MM.1S (cell line): Measurements from ENCODE around the gene TLR6.
"Not testable (repeated sequence)": the region's sequence is repeated elsewhere in the genome, so short reads cannot be mapped to it uniquely, and the experiment has no call there.

ENCODE experiments used
- DNase-seq: peaks from one replicate; pipeline ENCODE4 v3.0.0-alpha.2; 2015
- H2AFZ ChIP-seq: fragments of 300-600 bp; sonication (generic); 2 replicates; pipeline ENCODE4 v1.6.0; 2016; ENCODE audit warnings: antibody characterized with exemption, low read length
- H3F3A ChIP-seq: fragments of 300-600 bp; sonication (generic); 2 replicates; pipeline ENCODE4 v1.6.1; 2016; ENCODE audit warnings: mild to moderate bottlenecking, antibody characterized with exemption, low read length, moderate library complexity, mixed read lengths; ENCODE audit not compliant: insufficient read depth
- H3K27ac ChIP-seq: fragments of 300-600 bp; sonication (generic); 2 replicates; pipeline ENCODE4 v1.5.1; 2016; ENCODE audit warnings: mild to moderate bottlenecking, low read length
- H3K27me3 ChIP-seq: fragments of 300-600 bp; sonication (generic); replicated peaks from 2 replicates; pipeline ENCODE4 v1.6.0; 2016; ENCODE audit warnings: low read length; ENCODE audit not compliant: insufficient read depth
- H3K36me3 ChIP-seq: fragments of 300-600 bp; sonication (generic); replicated peaks from 2 replicates; pipeline ENCODE4 v1.6.1; 2016; ENCODE audit warnings: mild to moderate bottlenecking, low read length, mixed read lengths; ENCODE audit not compliant: insufficient read depth
- H3K4me1 ChIP-seq: fragments of 300-600 bp; sonication (generic); 2 replicates; pipeline ENCODE4 v1.6.1; 2016; ENCODE audit warnings: low read length, mixed read lengths
- H3K4me2 ChIP-seq: fragments of 300-600 bp; sonication (generic); 2 replicates; pipeline ENCODE4 v1.6.0; 2016; ENCODE audit warnings: low read depth, low read length
- H3K4me3 ChIP-seq: fragments of 300-600 bp; sonication (generic); 2 replicates; pipeline ENCODE4 v1.5.1; 2016; ENCODE audit warnings: low read length, mixed read lengths
- H3K79me2 ChIP-seq: fragments of 300-600 bp; sonication (generic); 2 replicates; pipeline ENCODE4 v1.6.1; 2016; ENCODE audit warnings: mixed run types, low read length, mixed read lengths
- H3K9ac ChIP-seq: fragments of 300-600 bp; sonication (generic); 2 replicates; pipeline ENCODE4 v1.6.1; 2016; ENCODE audit warnings: low read length, mixed read lengths
- H3K9me2 ChIP-seq: fragments of 300-600 bp; sonication (generic); replicated peaks from 2 replicates; pipeline ENCODE4 v1.6.1; 2016; ENCODE audit warnings: mild to moderate bottlenecking, low read length, mixed read lengths; ENCODE audit not compliant: insufficient read depth
- H3K9me3 ChIP-seq: fragments of 300-600 bp; sonication (generic); replicated peaks from 2 replicates; pipeline ENCODE4 v1.6.1; 2016; ENCODE audit warnings: mild to moderate bottlenecking, low read length, mixed read lengths; ENCODE audit not compliant: insufficient read depth
- H4K20me1 ChIP-seq: fragments of 300-600 bp; sonication (generic); 2 replicates; pipeline ENCODE4 v1.6.1; 2016; ENCODE audit warnings: mild to moderate bottlenecking, low read length, moderate library complexity, mixed read lengths; ENCODE audit not compliant: insufficient read depth
- EZH2 ChIP-seq: fragments of 300-600 bp; sonication (generic); optimal IDR thresholded peaks from 2 replicates; pipeline ENCODE3; 2017; ENCODE audit warnings: low read depth, mild to moderate bottlenecking, antibody characterized with exemption, low read length, mixed read lengths
- EZH2phosphoT487 ChIP-seq: fragments of 300-600 bp; sonication (generic); IDR thresholded peaks from 2 replicates; pipeline ENCODE4 v1.6.1; 2018; ENCODE audit warnings: antibody characterized with exemption, low read length
- TF ChIP-seq, protein P1 (sequence below): fragments of 300-600 bp; sonication (generic); IDR thresholded peaks from 2 replicates; pipeline ENCODE4 v1.5.1; 2016; ENCODE audit warnings: antibody characterized with exemption, low read length, mixed read lengths

TLR6 gene

DNA sequence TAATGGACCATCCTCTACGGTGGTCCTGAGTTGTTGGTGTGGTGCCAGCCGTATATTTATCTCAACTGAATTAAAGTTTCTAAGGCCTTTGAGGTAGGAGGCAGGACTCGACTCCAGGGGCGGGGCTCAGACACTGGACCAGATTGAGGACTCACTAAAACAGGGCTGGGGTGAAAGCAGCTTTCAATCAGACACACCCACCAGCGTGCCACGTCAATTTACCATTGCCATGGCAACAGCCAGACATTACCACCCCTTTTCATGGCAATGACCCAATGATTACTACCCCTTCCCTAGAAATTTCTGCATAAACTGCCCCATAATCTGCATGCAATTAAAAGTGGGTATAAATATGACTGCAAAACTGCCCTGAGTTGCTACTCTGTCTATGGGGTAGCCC, 45.3 kb downstream of the TLR6 start:
- Histone ChIP-seq H3F3A (no peaks in the 10 kb centered on the region), H2AFZ (no peak overlapping the region), H3K4me2 (no peak overlapping the region), H3K27ac (no peak overlapping the region), H3K4me3 (no peak overlapping the region), H3K9me2 (no peaks in the 10 kb centered on the region), H3K27me3 (no peaks in the 10 kb centered on the region), H3K79me2 (no peaks in the 10 kb centered on the region), H3K36me3 (no peaks in the 10 kb centered on the region), H3K9ac (no peak overlapping the region), H4K20me1 (no peaks in the 10 kb centered on the region), H3K4me1 (no peaks in the 10 kb centered on the region), H3K9me3 (no peaks in the 10 kb centered on the region)
- no peak for DNase-seq
- TF ChIP-seq, protein P1, sequence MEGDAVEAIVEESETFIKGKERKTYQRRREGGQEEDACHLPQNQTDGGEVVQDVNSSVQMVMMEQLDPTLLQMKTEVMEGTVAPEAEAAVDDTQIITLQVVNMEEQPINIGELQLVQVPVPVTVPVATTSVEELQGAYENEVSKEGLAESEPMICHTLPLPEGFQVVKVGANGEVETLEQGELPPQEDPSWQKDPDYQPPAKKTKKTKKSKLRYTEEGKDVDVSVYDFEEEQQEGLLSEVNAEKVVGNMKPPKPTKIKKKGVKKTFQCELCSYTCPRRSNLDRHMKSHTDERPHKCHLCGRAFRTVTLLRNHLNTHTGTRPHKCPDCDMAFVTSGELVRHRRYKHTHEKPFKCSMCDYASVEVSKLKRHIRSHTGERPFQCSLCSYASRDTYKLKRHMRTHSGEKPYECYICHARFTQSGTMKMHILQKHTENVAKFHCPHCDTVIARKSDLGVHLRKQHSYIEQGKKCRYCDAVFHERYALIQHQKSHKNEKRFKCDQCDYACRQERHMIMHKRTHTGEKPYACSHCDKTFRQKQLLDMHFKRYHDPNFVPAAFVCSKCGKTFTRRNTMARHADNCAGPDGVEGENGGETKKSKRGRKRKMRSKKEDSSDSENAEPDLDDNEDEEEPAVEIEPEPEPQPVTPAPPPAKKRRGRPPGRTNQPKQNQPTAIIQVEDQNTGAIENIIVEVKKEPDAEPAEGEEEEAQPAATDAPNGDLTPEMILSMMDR: no peak
- TF ChIP-seq EZH2 (no peak), EZH2phosphoT487 (no peak)

DNA sequence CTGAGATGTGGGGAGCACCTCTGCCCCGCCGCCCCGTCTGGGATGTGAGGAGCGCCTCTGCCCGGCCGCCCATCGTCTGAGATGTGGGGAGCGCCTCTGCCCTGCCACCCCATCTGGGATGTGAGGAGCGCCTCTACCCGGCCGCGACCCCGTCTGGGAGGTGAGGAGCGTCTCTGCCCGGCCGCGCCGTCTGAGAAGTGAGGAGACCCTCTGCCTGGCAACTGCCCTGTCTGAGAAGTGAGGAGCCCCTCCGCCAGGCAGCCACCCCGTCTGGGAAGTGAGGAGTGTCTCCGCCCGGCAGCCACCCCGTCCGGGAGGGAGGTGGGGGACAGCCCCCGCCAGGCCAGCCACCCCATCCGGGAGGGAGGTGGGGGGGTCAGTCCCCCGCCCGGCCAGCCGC, 49.2 kb downstream of the TLR6 start:
- H3K79me2 ChIP-seq, H3K4me2 ChIP-seq, H3K27me3 ChIP-seq, H3K36me3 ChIP-seq, H3K9me2 ChIP-seq, H3K9ac ChIP-seq, DNase-seq, H3K4me3 ChIP-seq, H2AFZ ChIP-seq, H3K9me3 ChIP-seq, H3K27ac ChIP-seq, H4K20me1 ChIP-seq: not testable (repeated sequence)
- peaks cover 13% of the 10 kb centered on the region for H3K4me1 ChIP-seq
- H3F3A ChIP-seq: peaks cover 27% of the 10 kb centered on the region

GRCh38 chr4:38806251-38806650, 50.4 kb downstream of the TLR6 start:
- not testable (repeated sequence) for H3K9me3 ChIP-seq, H3K79me2 ChIP-seq, H3K36me3 ChIP-seq, H3K4me3 ChIP-seq, H2AFZ ChIP-seq, H3K27me3 ChIP-seq, DNase-seq, H3K9me2 ChIP-seq, H4K20me1 ChIP-seq
- Histone ChIP-seq H3K4me1 (peaks cover 13% of the 10 kb centered on the region), H3K9ac (peak overlapping the region; percentile 64), H3K27ac (peak overlapping the region; percentile 91), H3F3A (peaks cover 27% of the 10 kb centered on the region), H3K4me2 (peak overlapping the region; percentile 86)

DNA sequence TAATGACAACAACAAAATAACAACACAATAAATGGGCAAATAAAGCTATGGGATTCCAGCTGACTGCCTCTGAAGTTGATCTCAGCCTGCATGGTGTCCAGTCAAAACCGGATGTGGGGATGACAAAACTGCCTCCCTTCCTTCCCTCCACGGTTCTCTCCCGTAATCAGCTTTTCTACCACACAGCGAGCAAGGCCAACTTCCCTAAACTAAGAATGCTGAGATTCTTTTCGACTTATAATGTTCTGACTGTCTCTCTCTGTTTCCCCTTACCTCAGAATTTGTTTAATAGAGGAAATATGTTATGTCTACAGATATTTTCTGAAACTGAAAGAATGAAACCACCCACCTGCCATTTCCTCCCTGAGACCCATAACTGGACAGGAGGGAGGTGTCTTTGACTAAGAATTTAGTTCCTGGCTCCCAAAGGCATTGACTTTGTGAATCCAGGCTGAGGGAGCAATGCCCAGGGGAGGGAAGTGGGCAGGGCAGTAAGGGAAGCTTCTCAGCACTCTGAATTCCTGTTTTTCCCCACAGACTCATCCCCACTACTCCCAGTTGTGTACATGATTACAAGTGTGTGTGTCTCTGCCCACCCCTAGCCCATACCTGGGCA, 51.0 kb downstream of the TLR6 start:
- peak overlapping the region; percentile 91 for H3K27ac ChIP-seq
- peak overlapping the region; percentile 64 for H2AFZ ChIP-seq
- no peaks in the 10 kb centered on the region for H3K9me3 ChIP-seq
- H3F3A ChIP-seq: peaks cover 27% of the 10 kb centered on the region
- H3K9me2 ChIP-seq: no peaks in the 10 kb centered on the region
- H3K4me1 ChIP-seq: peaks cover 13% of the 10 kb centered on the region
- H3K9ac ChIP-seq: peak overlapping the region; percentile 64
- no peaks in the 10 kb centered on the region for H3K27me3 ChIP-seq
- TF ChIP-seq EZH2 (no peak), EZH2phosphoT487 (no peak)
- TF ChIP-seq, protein P1: no peak
- H3K4me2 ChIP-seq: peak overlapping the region; percentile 86
- H4K20me1 ChIP-seq: no peaks in the 10 kb centered on the region
- peak overlapping the region; percentile 57 for H3K4me3 ChIP-seq
- peak; percentile 73 for DNase-seq
- H3K36me3 ChIP-seq: no peaks in the 10 kb centered on the region
- H3K79me2 ChIP-seq: peaks cover 5% of the 10 kb centered on the region
